ENCODE data around the gene FLNC. TPM values are rescaled to one million over a fixed set of nuclear protein-coding genes. Genes with fewer than 3 reads are reported as not detected.

Gene FLNC
- total RNA-seq, 1 experiment from 2014 or later: 8.0 TPM

GRCh38 chr7:128858380-128859231 lies 28.4 kb downstream of the FLNC start:
- Mint-ChIP-seq H3K9me3 (no peaks in the 10 kb centered on the region), H3K4me3 (no peak overlapping the region), H3K27me3 (ENCODE audit: low read depth) (peaks cover 4% of the 10 kb centered on the region), H3K27ac (no peak overlapping the region), H3K4me1 (peaks cover 22% of the 10 kb centered on the region), H3K36me3 (no peaks in the 10 kb centered on the region)
- ATAC-seq (no peak), DNase-seq (ENCODE audit: low spot score) (no peak)
- POLR2A ChIA-PET: no interaction called here
- TF ChIP-seq CREM (CRISPR knock-in tag; IDR thresholded peaks at IDR 0.05): no peak
- no peak for TF ChIP-seq AR (CRISPR knock-in tag; IDR thresholded peaks at IDR 0.05)
- no peak for TF ChIP-seq ZBTB43 (CRISPR knock-in tag; IDR thresholded peaks at IDR 0.05)
- TF ChIP-seq GTF2I (CRISPR knock-in tag; conservative IDR thresholded peaks at IDR 0.05): no peak
- TF ChIP-seq ARID4B (CRISPR knock-in tag; IDR thresholded peaks at IDR 0.05; ENCODE audit: borderline replicate concordance): no peak
- no peak for TF ChIP-seq AFF4 (CRISPR knock-in tag; IDR thresholded peaks at IDR 0.05; ENCODE audit: borderline replicate concordance)
- TF ChIP-seq IRF1 (CRISPR knock-in tag; IDR thresholded peaks at IDR 0.05): no peak
- no peak for TF ChIP-seq TEAD4 (CRISPR knock-in tag; IDR thresholded peaks at IDR 0.05)
- TF ChIP-seq E2F4 (CRISPR knock-in tag; IDR thresholded peaks at IDR 0.05; ENCODE audit: borderline replicate concordance, low read depth): no peak
- TF ChIP-seq JAZF1 (CRISPR knock-in tag; IDR thresholded peaks at IDR 0.05): no peak
- TF ChIP-seq MAX (CRISPR knock-in tag; IDR thresholded peaks at IDR 0.05): no peak
- TF ChIP-seq SMAD4 (CRISPR knock-in tag; IDR thresholded peaks at IDR 0.05): no peak
- no peak for TF ChIP-seq ZNF317 (CRISPR knock-in tag; IDR thresholded peaks at IDR 0.05; ENCODE audit: borderline replicate concordance, low read depth)
- TF ChIP-seq NFYB (CRISPR knock-in tag; conservative IDR thresholded peaks at IDR 0.05; ENCODE audit: low read depth): no peak
- CTCF ChIA-PET: interaction anchor here (1.2 to 6.6 kb wide), 3 partner anchors 17 to 52 kb away, joined by 3 to 149 read pairs (median 17); partner anchors contain the start of gene KCP

All from WTC11 (cell line).